Measurements from ENCODE around the gene SLITRK3. TPM values are rescaled to one million over a fixed set of nuclear protein-coding genes. Genes with fewer than 3 reads are reported as not detected.
"Not testable (repeated sequence)": the region's sequence is repeated elsewhere in the genome, so short reads cannot be mapped to it uniquely, and the experiment has no call there.

Gene SLITRK3
- total RNA-seq, 1 donor from 2014 or later = not detected

DNA sequence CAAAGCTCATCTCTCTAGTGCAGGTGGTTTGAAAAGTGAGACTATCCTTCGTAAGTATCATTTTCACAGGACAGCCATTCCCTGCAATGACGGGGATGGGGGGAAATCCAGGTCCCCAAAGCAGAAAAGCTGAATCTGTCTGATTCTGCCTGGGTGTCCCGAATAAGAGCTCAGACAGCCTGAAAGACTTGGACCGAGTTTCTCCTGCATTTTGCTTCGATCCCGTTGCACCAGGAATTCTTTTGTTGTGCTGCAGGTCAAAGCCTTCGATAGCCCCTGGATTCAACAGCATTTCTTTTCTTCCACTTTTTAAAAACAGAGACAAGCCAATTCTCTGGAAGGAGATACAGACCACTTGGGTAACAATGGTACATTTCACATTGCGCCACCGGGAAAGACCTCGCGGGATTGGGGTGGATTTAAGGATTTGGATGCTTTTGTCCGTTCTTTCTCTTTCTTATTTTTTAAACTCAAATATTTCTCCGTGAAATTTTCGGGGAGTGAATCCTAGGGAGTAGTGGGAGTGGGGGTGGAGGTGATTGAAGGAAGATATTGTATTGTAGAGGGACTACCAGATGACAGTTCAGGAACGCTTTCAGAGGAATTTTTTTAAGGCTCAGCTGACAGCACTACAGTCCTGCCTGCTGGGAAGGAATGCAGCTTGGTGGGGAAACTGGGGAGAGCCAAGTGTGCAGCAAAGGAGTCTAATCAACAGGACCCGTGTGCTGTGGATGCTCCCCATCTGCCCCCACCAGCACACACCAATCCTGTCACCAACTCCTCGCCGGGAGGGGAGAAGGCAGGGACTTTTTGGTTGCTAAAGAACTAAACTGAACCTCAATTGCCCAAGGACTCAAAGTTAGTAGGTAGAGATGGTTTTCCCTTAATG is 2.6 kb downstream of the SLITRK3 start:
- DNase-seq (ENCODE audit: low read depth) = no peak

- DNase-seq (ENCODE audit: low read depth) = no peak
Measured at GRCh38 chr3:165192610-165193192, 3.5 kb downstream of the SLITRK3 start.

GRCh38 chr3:165191491-165191890 is 4.7 kb downstream of the SLITRK3 start:
- DNase-seq (ENCODE audit: low read depth) = no peak

GRCh38 chr3:165188452-165188851 is 7.7 kb downstream of the SLITRK3 start:
- DNase-seq (ENCODE audit: low read depth) = no peak

DNA sequence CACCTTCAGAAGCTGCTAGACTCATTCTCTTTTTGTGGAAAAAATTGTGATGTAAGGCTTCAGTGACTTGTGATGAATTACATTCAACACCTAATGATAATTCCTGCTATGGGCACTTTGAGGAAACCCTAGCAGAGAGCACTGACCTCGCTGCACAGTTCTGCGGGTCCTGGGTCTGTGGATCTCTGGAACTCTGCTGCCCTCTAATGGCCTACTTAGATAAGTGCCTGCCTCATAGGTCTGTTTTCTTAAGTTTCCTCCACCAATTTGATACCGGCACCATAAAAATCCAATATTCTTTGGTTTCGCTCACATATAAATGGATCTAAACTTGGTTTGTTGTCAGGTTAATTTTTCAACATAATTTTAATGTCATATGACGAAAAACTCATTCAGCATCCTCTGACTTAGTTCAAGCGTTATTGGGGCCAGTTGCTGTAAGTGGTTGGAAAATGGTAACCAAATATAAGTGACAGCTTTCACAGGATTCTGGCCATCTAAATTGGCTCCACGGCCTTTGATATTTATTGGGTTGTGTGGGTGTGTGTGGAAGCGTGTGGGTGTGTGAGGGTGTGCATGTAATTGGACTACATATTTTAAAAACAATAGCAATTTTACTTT is 10.4 kb downstream of the SLITRK3 start:
- DNase-seq (ENCODE audit: low read depth) = peak; percentile 59

- DNase-seq (ENCODE audit: low read depth) = peak; percentile 12
Measured at GRCh38 chr3:165181556-165181955, 14.6 kb downstream of the SLITRK3 start.

- no peak for DNase-seq (ENCODE audit: low read depth)
Measured at GRCh38 chr3:165170236-165170635, 25.9 kb downstream of the SLITRK3 start.

DNA sequence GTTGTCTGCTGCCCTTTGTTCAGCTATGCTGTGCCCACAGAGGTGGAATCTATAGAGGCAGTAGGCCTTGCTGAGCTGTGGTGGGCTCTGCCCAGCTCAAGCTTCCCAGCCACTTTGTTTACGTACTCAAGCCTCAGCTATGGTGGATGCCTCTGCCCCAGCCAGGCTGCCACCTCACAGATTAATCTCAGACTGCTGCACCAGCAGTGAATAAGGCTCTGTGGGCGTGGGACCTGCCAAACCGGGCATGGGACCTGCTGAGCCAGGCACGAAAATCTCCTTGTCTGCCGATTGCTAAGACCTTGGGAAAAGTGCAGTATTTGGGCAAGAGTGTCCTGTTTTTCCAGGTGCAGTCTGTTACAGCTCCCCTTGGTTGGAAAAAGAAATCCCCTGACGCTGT is 26.8 kb downstream of the SLITRK3 start:
- DNase-seq (ENCODE audit: low read depth) = no peak

DNA sequence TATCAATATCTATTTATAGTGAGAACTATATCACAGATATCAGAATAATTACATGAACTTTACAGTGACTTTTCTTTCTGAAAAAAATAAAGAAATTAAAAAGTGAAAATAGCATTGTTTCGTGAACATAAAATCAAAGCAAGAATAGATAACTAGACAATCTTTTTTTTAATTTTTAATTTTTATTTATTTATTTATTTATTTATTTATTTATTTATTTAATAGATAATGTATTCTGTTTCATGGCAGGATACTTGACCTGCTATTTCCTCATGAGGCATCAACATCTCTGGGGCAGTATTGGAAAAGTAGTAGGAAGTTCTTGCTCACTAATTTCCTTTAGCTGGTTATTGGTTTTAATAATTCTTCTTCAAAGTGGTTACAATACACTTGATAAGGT is 33.3 kb downstream of the SLITRK3 start:
- DNase-seq (ENCODE audit: low read depth) = no peak

- DNase-seq (ENCODE audit: low read depth) = no peak
Measured at GRCh38 chr3:165159760-165160421, 36.3 kb downstream of the SLITRK3 start.

DNA sequence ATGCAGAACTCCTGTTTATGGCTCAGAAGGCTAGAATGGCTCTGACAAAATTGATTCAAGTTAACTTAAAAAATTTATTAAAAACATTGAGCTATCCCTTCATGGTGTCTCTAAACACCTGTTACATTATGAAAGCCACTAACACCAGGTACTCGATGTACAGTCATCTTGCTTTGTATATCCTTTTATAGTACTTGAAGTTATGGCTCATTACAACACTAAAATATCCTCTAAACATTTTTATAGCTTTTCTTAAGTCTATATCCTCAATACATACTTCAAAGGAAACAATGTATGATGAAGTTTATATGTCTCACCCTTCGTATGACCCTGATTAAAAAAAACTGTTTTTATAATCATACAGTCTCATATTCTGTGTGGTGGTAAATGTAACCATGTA is 38.2 kb downstream of the SLITRK3 start:
- DNase-seq (ENCODE audit: low read depth) = no peak

GRCh38 chr3:165156757-165157420 is 39.3 kb downstream of the SLITRK3 start:
- no peak for DNase-seq (ENCODE audit: low read depth)

- DNase-seq (ENCODE audit: low read depth) = no peak
Measured at GRCh38 chr3:165148876-165149441, 47.2 kb downstream of the SLITRK3 start.

- no peak for DNase-seq (ENCODE audit: low read depth)
Measured at GRCh38 chr3:165144271-165144670, 51.9 kb downstream of the SLITRK3 start.

GRCh38 chr3:165139918-165140317 is 56.3 kb downstream of the SLITRK3 start:
- DNase-seq (ENCODE audit: low read depth) = not testable (repeated sequence)

Other genes starting within 250 kb of the SLITRK3 start
- gene SI, start 117.9 kb downstream of the SLITRK3 start, total RNA-seq = not detected in 2 replicates